Renal cortical epithelial cell (primary cell): ENCODE data around the gene FUT9. TPM values are rescaled to one million over a fixed set of nuclear protein-coding genes. Genes with fewer than 3 reads are reported as not detected.

Source experiments
- DNase-seq: peaks from one replicate; pipeline ENCODE4 v3.0.0-alpha.2; 2011; ENCODE audit warnings: low read depth
- total RNA-seq: library from RNA; depleted of rRNA; stranded (reverse); fragments of >200 nt; gene quantifications from 2 replicates; pipeline ENCODE4 v1.2.3, GENCODE V29; 2014

Gene FUT9
- under 0.01 and 0.20 TPM in 2 replicates for total RNA-seq

- no peak for DNase-seq
These were observed at the start of gene FUT9 for GRCh38 chr6:96015518-96016333. Gene FUT9, plus strand, starts transcription at chr6:96015974. Its CDS starts 187,182 bp downstream, at chr6:96203156.

GRCh38 chr6:95967594-95967993 lies 48.2 kb upstream of the FUT9 start:
- DNase-seq = no peak

GRCh38 chr6:95973976-95974375 lies 41.8 kb upstream of the FUT9 start:
- no peak for DNase-seq

- peak; percentile 60 for DNase-seq
These were observed 37.5 kb upstream of the FUT9 start for GRCh38 chr6:95978230-95978629.

- DNase-seq = no peak
These were observed 23.9 kb upstream of the FUT9 start for GRCh38 chr6:95991906-95992305.

- peak; percentile 2 for DNase-seq
These were observed 21.6 kb upstream of the FUT9 start for GRCh38 chr6:95994151-95994550.

GRCh38 chr6:95998133-95998532 lies 17.6 kb upstream of the FUT9 start:
- DNase-seq = no peak

- DNase-seq = no peak
These were observed 13.7 kb upstream of the FUT9 start for GRCh38 chr6:96001891-96002575.

- no peak for DNase-seq
These were observed 13.2 kb upstream of the FUT9 start for GRCh38 chr6:96002576-96002910.

- no peak for DNase-seq
These were observed 12.9 kb upstream of the FUT9 start for GRCh38 chr6:96002912-96003311.

- DNase-seq = no peak
These were observed 8.1 kb upstream of the FUT9 start for GRCh38 chr6:96007663-96008062.

GRCh38 chr6:96013531-96013930 lies 2.2 kb upstream of the FUT9 start:
- no peak for DNase-seq

GRCh38 chr6:96014846-96015517 lies 792 bp upstream of the FUT9 start:
- DNase-seq = no peak

GRCh38 chr6:96016334-96017069 lies 728 bp downstream of the FUT9 start:
- no peak for DNase-seq

GRCh38 chr6:96017070-96017359 lies 1.2 kb downstream of the FUT9 start:
- no peak for DNase-seq

- DNase-seq = no peak
These were observed 6.5 kb downstream of the FUT9 start for GRCh38 chr6:96022225-96022624.

GRCh38 chr6:96032661-96033060 lies 16.9 kb downstream of the FUT9 start:
- DNase-seq = no peak

- no peak for DNase-seq
These were observed 35.8 kb downstream of the FUT9 start for GRCh38 chr6:96051555-96051954.

GRCh38 chr6:96058082-96058481 lies 42.3 kb downstream of the FUT9 start:
- DNase-seq = no peak

- DNase-seq = no peak
These were observed 43.8 kb downstream of the FUT9 start for GRCh38 chr6:96059586-96059985.

GRCh38 chr6:96060249-96060648 lies 44.5 kb downstream of the FUT9 start:
- DNase-seq = no peak

- no peak for DNase-seq
These were observed 49.4 kb downstream of the FUT9 start for GRCh38 chr6:96065213-96065612.
